CD14-positive monocyte (primary cell): ENCODE measurements around the gene CACNA1D. TPM values are rescaled to one million over a fixed set of nuclear protein-coding genes. Genes with fewer than 3 reads are reported as not detected.

ENCODE experiments used
- DNase-seq, 3 donors: peaks; one replicate each; pipeline ENCODE4 v3.0.0-alpha.2; 2011 to 2022
- H2AFZ ChIP-seq: 2 replicates; pipeline ENCODE4 v1.6.0; 2012; ENCODE audit warnings: mild to moderate bottlenecking, low read depth, low read length, inconsistent platforms; ENCODE audit not compliant: insufficient read depth, poor library complexity, severe bottlenecking
- H3K27ac ChIP-seq, 2 donors: 1 replicate in 1 of 2; 2 replicates in 1 of 2; pipeline ENCODE4 v1.5.1; 2012 to 2013; ENCODE audit warnings: low read length in 2 of 2, control low read depth in 1 of 2, inconsistent platforms in 1 of 2, low read depth in 1 of 2, mild to moderate bottlenecking in 1 of 2
- H3K27me3 ChIP-seq, 2 donors: one replicate each; pipeline versions ENCODE4 v1.6.0 to v1.6.1; 2011 to 2013; ENCODE audit warnings: low read length in 2 of 2; ENCODE audit not compliant: control insufficient read depth in 2 of 2, insufficient read depth in 2 of 2
- H3K36me3 ChIP-seq, 2 donors: replicated peaks in 1 of 2; 1 replicate in 1 of 2; 2 replicates in 1 of 2; pipeline versions ENCODE4 v1.5.1 to v1.6.1; 2012 to 2013; ENCODE audit warnings: low read length in 2 of 2, control low read depth in 1 of 2, inconsistent platforms in 1 of 2, mild to moderate bottlenecking in 1 of 2; ENCODE audit not compliant: insufficient read depth in 2 of 2, control insufficient read depth in 1 of 2
- H3K4me1 ChIP-seq, 2 donors: 1 replicate in 1 of 2; 2 replicates in 1 of 2; pipeline versions ENCODE4 v1.5.1 to v1.6.1; 2012 to 2013; ENCODE audit warnings: low read length in 2 of 2, control low read depth in 1 of 2, inconsistent platforms in 1 of 2, mild to moderate bottlenecking in 1 of 2, moderate library complexity in 1 of 2; ENCODE audit not compliant: insufficient read depth in 2 of 2, control insufficient read depth in 1 of 2
- H3K4me2 ChIP-seq: replicated peaks from 2 replicates; pipeline ENCODE3; 2012; ENCODE audit warnings: low read length, moderate library complexity, mild to moderate bottlenecking; ENCODE audit not compliant: poor library complexity, severe bottlenecking; ENCODE audit errors: extremely low read depth
- H3K4me3 ChIP-seq, 3 experiments: fragments of 200-600 bp in 1 of 3; sonication (generic) in 1 of 3; replicated peaks in 1 of 3; 1 replicate in 2 of 3; 2 replicates in 1 of 3; pipeline ENCODE4 v1.5.1; 2011 to 2013; ENCODE audit warnings: low read length in 3 of 3, mild to moderate bottlenecking in 3 of 3, control low read depth in 2 of 3, low read depth in 2 of 3, inconsistent platforms in 1 of 3, moderate library complexity in 1 of 3
- H3K79me2 ChIP-seq: 2 replicates; pipeline ENCODE4 v1.6.0; 2012; ENCODE audit warnings: mild to moderate bottlenecking, control low read depth, inconsistent platforms, low read length, moderate library complexity; ENCODE audit not compliant: insufficient read depth
- H3K9ac ChIP-seq: 2 replicates; pipeline ENCODE4 v1.6.0; 2017; ENCODE audit warnings: low read length, mild to moderate bottlenecking; ENCODE audit not compliant: insufficient read depth, poor library complexity, severe bottlenecking
- H3K9me3 ChIP-seq, 2 donors: replicated peaks in 1 of 2; 1 replicate in 1 of 2; 2 replicates in 1 of 2; pipeline versions ENCODE4 v1.5.1 to v1.6.1; 2012 to 2013; ENCODE audit warnings: low read length in 2 of 2, control low read depth in 1 of 2; ENCODE audit not compliant: control insufficient read depth in 1 of 2, insufficient read depth in 1 of 2
- H4K20me1 ChIP-seq: 2 replicates; pipeline ENCODE4 v1.6.0; 2012; ENCODE audit warnings: mild to moderate bottlenecking, low read length, control low read depth, moderate library complexity; ENCODE audit not compliant: insufficient read depth
- H3K27ac Mint-ChIP-seq, 7 donors: one replicate each; pipeline ENCODE4 v1.8.0; 2020; ENCODE audit warnings: mild to moderate bottlenecking in 7 of 7, mixed read lengths in 7 of 7, moderate library complexity in 6 of 7, inconsistent platforms in 2 of 7
- H3K27me3 Mint-ChIP-seq, 3 donors: one replicate each; pipeline ENCODE4 v1.8.0; 2021 to 2022; ENCODE audit warnings: low read depth in 3 of 3, mild to moderate bottlenecking in 3 of 3, mixed read lengths in 3 of 3, moderate library complexity in 3 of 3, inconsistent platforms in 1 of 3
- H3K36me3 Mint-ChIP-seq, 2 donors: one replicate each; pipeline ENCODE4 v1.8.0; 2020; ENCODE audit warnings: mixed read lengths in 2 of 2, inconsistent platforms in 1 of 2, mild to moderate bottlenecking in 1 of 2
- H3K4me1 Mint-ChIP-seq: one replicate; pipeline ENCODE4 v1.8.0; 2020; ENCODE audit warnings: mild to moderate bottlenecking, mixed read lengths
- H3K4me3 Mint-ChIP-seq, 2 donors: one replicate each; pipeline ENCODE4 v1.8.0; 2020; ENCODE audit warnings: mild to moderate bottlenecking in 2 of 2, mixed read lengths in 2 of 2, moderate library complexity in 1 of 2
- H3K9me3 Mint-ChIP-seq, 7 donors: one replicate each; pipeline ENCODE4 v1.8.0; 2020 to 2022; ENCODE audit warnings: mixed read lengths in 7 of 7, mild to moderate bottlenecking in 6 of 7, moderate library complexity in 6 of 7, inconsistent platforms in 2 of 7
- WGBS: methylation state at CpG from one replicate; pipeline ENCODE4 v1.1.5; 2013; ENCODE audit warnings: missing lambda C conversion rate; ENCODE audit not compliant: insufficient coverage; 5-methylcytosine and 5-hydroxymethylcytosine counted together
- intact Hi-C, 2 donors: fragments of 100-400 bp; cut with micrococcal nuclease; formaldehyde crosslinking; loops; one replicate each; pipeline versions ENCODE4 v1.15.0 to v1.15.1; 2023
- polyA plus RNA-seq, 3 donors: library from polyadenylated mRNA; depleted of rRNA in 1 of 3; unstranded in 2 of 3; stranded (reverse) in 1 of 3; fragments of 300-500 nt in 2 of 3; fragments of >200 nt in 1 of 3; fragmentation: Illumina TruSeq in 2 of 3; gene quantifications; 1 replicate in 2 of 3; 2 replicates in 1 of 3; pipeline ENCODE4 v1.2.3, GENCODE V29; 2012 to 2021
- TF ChIP-seq, protein P1 (sequence below): fragments of 200-600 bp; IDR thresholded peaks from one replicate; pipeline ENCODE4 v1.8.0; 2022; ENCODE audit warnings: antibody characterized with exemption, mild to moderate bottlenecking

The CACNA1D gene
- polyA plus RNA-seq, 3 donors, result 0.29 to 1.2 (median 0.98) TPM

DNA sequence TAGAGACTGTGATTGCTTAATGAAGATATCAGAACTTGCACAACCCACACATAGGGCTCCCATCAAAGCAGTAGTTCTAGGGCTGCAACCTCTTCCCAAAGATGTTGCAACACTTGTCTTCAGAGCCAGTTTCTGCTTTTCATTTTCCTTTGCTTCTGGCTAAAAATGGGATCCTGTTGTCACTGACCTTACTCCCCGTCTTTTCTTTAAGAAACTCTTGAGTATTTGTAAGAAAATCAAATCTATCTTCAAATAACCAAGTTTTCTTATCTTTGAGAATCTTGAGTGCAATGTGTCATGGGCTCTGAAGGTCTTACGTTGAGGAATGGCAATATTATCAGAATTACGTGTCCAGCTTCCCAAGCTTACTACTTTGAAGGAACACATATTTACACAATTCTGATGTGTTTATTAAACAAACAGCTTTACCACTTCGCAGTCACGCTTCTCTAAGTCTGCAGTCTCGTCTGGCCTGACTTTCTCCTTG, 24.1 kb downstream of the CACNA1D start:
- DNase-seq, result peak; percentile 6 to 56 (median 49)
- H3K36me3 Mint-ChIP-seq, result peaks cover 0 to 6% of the 10 kb centered on the region in 2 donors
- no peaks in the 10 kb centered on the region for H3K79me2 ChIP-seq
- H3K27me3 ChIP-seq, result no peaks in the 10 kb centered on the region
- no peaks in the 10 kb centered on the region for H4K20me1 ChIP-seq
- H3K4me1 ChIP-seq, result peaks cover 30 to 34% of the 10 kb centered on the region in 2 donors
- H3K27ac ChIP-seq, result peak overlapping the region; percentile 3 to 81
- no CpG with 5 or more reads among the region's 6 CpGs for WGBS
- TF ChIP-seq, protein P1, sequence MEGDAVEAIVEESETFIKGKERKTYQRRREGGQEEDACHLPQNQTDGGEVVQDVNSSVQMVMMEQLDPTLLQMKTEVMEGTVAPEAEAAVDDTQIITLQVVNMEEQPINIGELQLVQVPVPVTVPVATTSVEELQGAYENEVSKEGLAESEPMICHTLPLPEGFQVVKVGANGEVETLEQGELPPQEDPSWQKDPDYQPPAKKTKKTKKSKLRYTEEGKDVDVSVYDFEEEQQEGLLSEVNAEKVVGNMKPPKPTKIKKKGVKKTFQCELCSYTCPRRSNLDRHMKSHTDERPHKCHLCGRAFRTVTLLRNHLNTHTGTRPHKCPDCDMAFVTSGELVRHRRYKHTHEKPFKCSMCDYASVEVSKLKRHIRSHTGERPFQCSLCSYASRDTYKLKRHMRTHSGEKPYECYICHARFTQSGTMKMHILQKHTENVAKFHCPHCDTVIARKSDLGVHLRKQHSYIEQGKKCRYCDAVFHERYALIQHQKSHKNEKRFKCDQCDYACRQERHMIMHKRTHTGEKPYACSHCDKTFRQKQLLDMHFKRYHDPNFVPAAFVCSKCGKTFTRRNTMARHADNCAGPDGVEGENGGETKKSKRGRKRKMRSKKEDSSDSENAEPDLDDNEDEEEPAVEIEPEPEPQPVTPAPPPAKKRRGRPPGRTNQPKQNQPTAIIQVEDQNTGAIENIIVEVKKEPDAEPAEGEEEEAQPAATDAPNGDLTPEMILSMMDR, result no peak
- H3K9me3 Mint-ChIP-seq, result peaks cover 0 to 1% (median 0%) of the 10 kb centered on the region in 7 donors
- no peaks in the 10 kb centered on the region for H3K36me3 ChIP-seq
- peak overlapping the region; percentile 78 to 95 (median 85) for H3K27ac Mint-ChIP-seq
- H3K27me3 Mint-ChIP-seq, result peaks cover 0 to 5% (median 0%) of the 10 kb centered on the region in 3 donors
- peaks cover 33% of the 10 kb centered on the region for H3K4me1 Mint-ChIP-seq
- peak overlapping the region; percentile 69 for H3K4me2 ChIP-seq
- H3K9ac ChIP-seq, result no peak overlapping the region
- peak overlapping the region; percentile 25 to 77 for H3K4me3 Mint-ChIP-seq
- intact Hi-C loops, result no loop called here
- no peak overlapping the region for H2AFZ ChIP-seq
- peak overlapping the region in 2 of 3 experiments; percentile 19 to 56 for H3K4me3 ChIP-seq
- H3K9me3 ChIP-seq, result no peaks in the 10 kb centered on the region

DNA sequence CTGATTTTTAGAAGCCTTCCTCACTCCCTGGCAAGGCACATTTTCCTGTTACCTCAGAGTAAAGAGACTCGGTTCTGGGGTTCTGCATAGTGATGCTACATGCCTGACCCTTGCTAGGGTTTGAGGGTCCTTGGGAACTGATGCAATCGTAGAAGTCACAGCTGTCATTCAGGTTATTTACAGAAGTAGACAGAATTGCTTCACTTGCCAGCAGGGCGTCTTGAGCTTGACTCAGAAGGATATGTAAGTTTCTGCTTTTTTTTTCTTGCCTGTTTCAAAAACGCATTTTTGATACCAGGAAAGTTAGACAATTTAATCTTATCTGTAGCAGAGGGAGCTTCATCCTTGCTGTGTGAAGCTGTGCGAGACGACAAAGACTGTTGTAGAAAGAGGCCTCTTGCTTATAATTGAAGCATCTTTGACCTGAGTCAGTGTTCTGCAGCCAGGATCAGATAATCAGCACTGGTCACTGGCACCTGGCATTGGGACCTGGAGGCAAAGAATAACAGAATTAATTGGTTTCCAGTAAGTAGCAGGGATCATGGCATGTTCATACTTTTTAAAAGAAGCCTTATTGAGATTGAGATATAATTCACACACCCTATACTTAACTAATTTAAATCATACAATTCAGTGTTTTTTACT, 24.8 kb downstream of the CACNA1D start:
- intact Hi-C loops, result no loop called here
- Histone ChIP-seq H3K36me3 (no peaks in the 10 kb centered on the region), H2AFZ (no peak overlapping the region), H3K27ac (peak overlapping the region; percentile 3 to 81), H3K4me1 (peaks cover 30 to 34% of the 10 kb centered on the region in 2 donors), H3K9ac (no peak overlapping the region), H3K79me2 (no peaks in the 10 kb centered on the region), H4K20me1 (no peaks in the 10 kb centered on the region), H3K4me3 (peak overlapping the region in 2 of 3 experiments; percentile 19 to 56), H3K9me3 (no peaks in the 10 kb centered on the region), H3K27me3 (no peaks in the 10 kb centered on the region), H3K4me2 (peak overlapping the region; percentile 69)
- DNase-seq, result peak; percentile 50 to 68 (median 67)
- Mint-ChIP-seq H3K4me3 (peak overlapping the region; percentile 25 to 77), H3K36me3 (peaks cover 0 to 6% of the 10 kb centered on the region in 2 donors), H3K27ac (peak overlapping the region; percentile 78 to 95 (median 85)), H3K27me3 (peaks cover 3 to 8% (median 5%) of the 10 kb centered on the region in 3 donors), H3K9me3 (peaks cover 0 to 1% (median 0%) of the 10 kb centered on the region in 7 donors), H3K4me1 (peaks cover 33% of the 10 kb centered on the region)
- TF ChIP-seq, protein P1, result no peak
- 36% methylated on average over 4 of the region's 6 CpGs for WGBS
